Measurements from ENCODE around the gene STX18. TPM values are rescaled to one million over a fixed set of nuclear protein-coding genes. Genes with fewer than 3 reads are reported as not detected.

STX18 gene
- total and polyA plus RNA-seq, 2 experiments from 2014 or later = 15.9 to 18.1 TPM

DNA sequence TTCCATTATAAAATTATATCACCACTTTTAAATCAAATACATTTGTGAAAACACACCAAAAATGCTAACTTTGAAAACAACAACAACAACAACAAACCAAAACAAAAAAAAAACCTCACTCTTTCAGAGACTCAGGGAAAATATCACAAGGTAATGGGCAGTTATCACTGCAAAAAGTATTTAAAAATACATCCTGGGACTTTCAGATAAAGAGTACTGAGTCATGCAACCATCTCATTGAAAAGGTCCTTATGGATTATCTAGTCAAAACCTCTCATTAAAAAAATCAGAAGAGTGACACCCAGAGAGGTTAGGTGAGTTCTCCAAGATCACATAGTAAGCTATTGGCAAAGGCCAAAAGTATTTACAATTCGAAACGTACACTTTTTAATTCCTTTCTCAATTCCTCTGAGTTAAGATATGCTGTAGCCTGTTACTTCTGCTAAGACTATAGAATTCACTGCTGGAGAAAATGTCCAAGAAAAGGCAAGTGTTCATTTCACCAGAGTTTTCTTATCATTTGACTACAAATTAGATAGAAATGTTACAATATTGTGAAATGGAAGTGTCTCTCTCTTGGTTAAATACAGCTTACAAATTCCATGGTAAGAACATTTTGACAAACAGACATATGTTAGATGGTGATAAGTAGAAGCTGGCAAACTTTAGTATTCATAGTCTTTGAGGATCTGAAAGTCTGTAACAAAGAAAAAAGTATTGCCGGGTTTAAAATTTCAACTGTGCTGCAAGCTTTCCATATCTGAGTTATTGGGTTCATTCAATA lies 9.3 kb downstream of the STX18 start:
- Mint-ChIP-seq H3K27ac (no peak overlapping the region), H3K4me1 (peaks cover 9% of the 10 kb centered on the region; the same call in 2 of the 3 replicates), H3K4me3 (no peak overlapping the region), H3K27me3 (ENCODE audit: insufficient read depth, low read depth, poor library complexity) (peaks cover 8% of the 10 kb centered on the region), H3K9me3 (no peaks in the 10 kb centered on the region), H3K36me3 (ENCODE audit: low read depth) (no peaks in the 10 kb centered on the region)
- no peaks in the 10 kb centered on the region for H3K9me2 ChIP-seq (ENCODE audit: insufficient read depth)
- H3K36me3 ChIP-seq (ENCODE audit: insufficient read depth) = no peaks in the 10 kb centered on the region
- H3K4me3 ChIP-seq = no peak overlapping the region
- H3K4me2 ChIP-seq = no peak overlapping the region
- no peak for DNase-seq (ENCODE audit: low spot score)
- no peaks in the 10 kb centered on the region for H3K4me1 ChIP-seq (ENCODE audit: insufficient read depth)
- peaks cover 47% of the 10 kb centered on the region for H3K79me2 ChIP-seq (replicated peaks; ENCODE audit: insufficient read depth)
- H3K27ac ChIP-seq (ENCODE audit: low read depth) = no peak overlapping the region
- TF ChIP-seq EZH2phosphoT487 (IDR thresholded peaks at IDR 0.05; ENCODE audit: unreplicated experiment) (no peak), ZNF462 (CRISPR knock-in tag; IDR thresholded peaks at IDR 0.05) (no peak), POLR2AphosphoS5 (IDR thresholded peaks at IDR 0.05; ENCODE audit: low read depth) (no peak), STAT1 (IDR thresholded peaks at IDR 0.05; ENCODE audit: unreplicated experiment) (no peak), NANOG (IDR thresholded peaks at IDR 0.05; ENCODE audit: borderline replicate concordance) (no peak), JUNB (IDR thresholded peaks at IDR 0.05; ENCODE audit: unreplicated experiment) (no peak), ZNF331 (CRISPR knock-in tag; IDR thresholded peaks at IDR 0.05; ENCODE audit: low read depth) (no peak), ZNF114 (CRISPR knock-in tag; IDR thresholded peaks at IDR 0.05) (no peak), CTCF (conservative IDR thresholded peaks at IDR 0.05; ENCODE audit: low read depth in 2 of 2) (no peak), EZH2 (IDR thresholded peaks at IDR 0.05; ENCODE audit: low read depth, unreplicated experiment) (no peak), ETS1 (IDR thresholded peaks at IDR 0.05) (no peak), CREB1 (CRISPR knock-in tag; IDR thresholded peaks at IDR 0.05; ENCODE audit: low read depth) (no peak)
- TF ChIP-seq, protein P1, sequence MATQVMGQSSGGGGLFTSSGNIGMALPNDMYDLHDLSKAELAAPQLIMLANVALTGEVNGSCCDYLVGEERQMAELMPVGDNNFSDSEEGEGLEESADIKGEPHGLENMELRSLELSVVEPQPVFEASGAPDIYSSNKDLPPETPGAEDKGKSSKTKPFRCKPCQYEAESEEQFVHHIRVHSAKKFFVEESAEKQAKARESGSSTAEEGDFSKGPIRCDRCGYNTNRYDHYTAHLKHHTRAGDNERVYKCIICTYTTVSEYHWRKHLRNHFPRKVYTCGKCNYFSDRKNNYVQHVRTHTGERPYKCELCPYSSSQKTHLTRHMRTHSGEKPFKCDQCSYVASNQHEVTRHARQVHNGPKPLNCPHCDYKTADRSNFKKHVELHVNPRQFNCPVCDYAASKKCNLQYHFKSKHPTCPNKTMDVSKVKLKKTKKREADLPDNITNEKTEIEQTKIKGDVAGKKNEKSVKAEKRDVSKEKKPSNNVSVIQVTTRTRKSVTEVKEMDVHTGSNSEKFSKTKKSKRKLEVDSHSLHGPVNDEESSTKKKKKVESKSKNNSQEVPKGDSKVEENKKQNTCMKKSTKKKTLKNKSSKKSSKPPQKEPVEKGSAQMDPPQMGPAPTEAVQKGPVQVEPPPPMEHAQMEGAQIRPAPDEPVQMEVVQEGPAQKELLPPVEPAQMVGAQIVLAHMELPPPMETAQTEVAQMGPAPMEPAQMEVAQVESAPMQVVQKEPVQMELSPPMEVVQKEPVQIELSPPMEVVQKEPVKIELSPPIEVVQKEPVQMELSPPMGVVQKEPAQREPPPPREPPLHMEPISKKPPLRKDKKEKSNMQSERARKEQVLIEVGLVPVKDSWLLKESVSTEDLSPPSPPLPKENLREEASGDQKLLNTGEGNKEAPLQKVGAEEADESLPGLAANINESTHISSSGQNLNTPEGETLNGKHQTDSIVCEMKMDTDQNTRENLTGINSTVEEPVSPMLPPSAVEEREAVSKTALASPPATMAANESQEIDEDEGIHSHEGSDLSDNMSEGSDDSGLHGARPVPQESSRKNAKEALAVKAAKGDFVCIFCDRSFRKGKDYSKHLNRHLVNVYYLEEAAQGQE (IDR thresholded peaks at IDR 0.05; ENCODE audit: unreplicated experiment) = no peak
- H3F3A ChIP-seq (replicated peaks; ENCODE audit: low read depth) = no peaks in the 10 kb centered on the region
- H4K20me1 ChIP-seq (replicated peaks; ENCODE audit: insufficient read depth) = peaks cover 7% of the 10 kb centered on the region
- no peak overlapping the region for H2AFZ ChIP-seq
- no peak for ATAC-seq
- H3K27me3 ChIP-seq (ENCODE audit: insufficient read depth) = no peaks in the 10 kb centered on the region
